NT2/D1 (cell line): ENCODE measurements around the gene FZD7.

Source experiments
- DNase-seq: peaks from one replicate; pipeline ENCODE4 v3.0.0-alpha.2; 2011; ENCODE audit warnings: low read depth, low spot score
- H3K27me3 ChIP-seq: 2 replicates; pipeline ENCODE4 v1.6.0; 2011; ENCODE audit warnings: mild to moderate bottlenecking; ENCODE audit not compliant: insufficient read length, insufficient read depth
- H3K36me3 ChIP-seq: 2 replicates; pipeline ENCODE4 v1.6.1; 2011; ENCODE audit warnings: mild to moderate bottlenecking, low read length, mixed read lengths; ENCODE audit not compliant: insufficient read depth, insufficient read length
- H3K4me1 ChIP-seq: 2 replicates; pipeline ENCODE4 v1.5.1; 2011; ENCODE audit not compliant: insufficient read depth, insufficient read length
- H3K4me3 ChIP-seq: 2 replicates; pipeline ENCODE4 v1.5.1; 2011; ENCODE audit warnings: low read depth; ENCODE audit not compliant: insufficient read length
- H3K9ac ChIP-seq: 2 replicates; pipeline ENCODE4 v1.6.0; 2011; ENCODE audit warnings: low read depth; ENCODE audit not compliant: insufficient read length
- H3K9me3 ChIP-seq: 2 replicates; pipeline ENCODE4 v1.5.1; 2011; ENCODE audit warnings: mild to moderate bottlenecking, low read length; ENCODE audit not compliant: insufficient read depth
- SUZ12 ChIP-seq: IDR thresholded peaks from 2 replicates; pipeline ENCODE4 v1.6.1; 2011; ENCODE audit not compliant: insufficient read length, insufficient read depth; ENCODE audit errors: extremely low read depth
- YY1 ChIP-seq: IDR thresholded peaks from 2 replicates; pipeline ENCODE4 v1.6.1; 2011; ENCODE audit not compliant: insufficient read length, insufficient read depth
- ZNF274 ChIP-seq: IDR thresholded peaks from 2 replicates; pipeline ENCODE4 v1.6.1; 2011; ENCODE audit warnings: mild to moderate bottlenecking, low read depth, low read length

The FZD7 gene

GRCh38 chr2:202046572-202046971, 12.9 kb downstream of the FZD7 start:
- H3K9ac ChIP-seq: no peak overlapping the region
- no peak for DNase-seq
- peaks cover 11% of the 10 kb centered on the region for H3K27me3 ChIP-seq
- no peaks in the 10 kb centered on the region for H3K9me3 ChIP-seq
- H3K4me3 ChIP-seq: no peak overlapping the region
- no peaks in the 10 kb centered on the region for H3K4me1 ChIP-seq
- TF ChIP-seq YY1: no peak
- TF ChIP-seq SUZ12: no peak
- TF ChIP-seq ZNF274: no peak
- no peaks in the 10 kb centered on the region for H3K36me3 ChIP-seq

GRCh38 chr2:202049092-202049728, 15.6 kb downstream of the FZD7 start:
- Histone ChIP-seq H3K9ac (no peak overlapping the region), H3K4me1 (no peaks in the 10 kb centered on the region), H3K36me3 (no peaks in the 10 kb centered on the region), H3K9me3 (no peaks in the 10 kb centered on the region), H3K27me3 (no peaks in the 10 kb centered on the region), H3K4me3 (no peak overlapping the region)
- no peak for DNase-seq
- no peak for TF ChIP-seq SUZ12
- TF ChIP-seq YY1: no peak
- TF ChIP-seq ZNF274: no peak

GRCh38 chr2:202049840-202050239, 16.2 kb downstream of the FZD7 start:
- TF ChIP-seq ZNF274 (no peak), YY1 (no peak), SUZ12 (no peak)
- Histone ChIP-seq H3K4me3 (no peak overlapping the region), H3K27me3 (no peaks in the 10 kb centered on the region), H3K9ac (no peak overlapping the region), H3K36me3 (no peaks in the 10 kb centered on the region), H3K9me3 (no peaks in the 10 kb centered on the region), H3K4me1 (no peaks in the 10 kb centered on the region)
- no peak for DNase-seq

GRCh38 chr2:202050652-202051051, 17.0 kb downstream of the FZD7 start:
- TF ChIP-seq ZNF274: no peak
- no peak for TF ChIP-seq SUZ12
- TF ChIP-seq YY1: no peak
- Histone ChIP-seq H3K27me3 (no peaks in the 10 kb centered on the region), H3K9ac (no peak overlapping the region), H3K4me1 (no peaks in the 10 kb centered on the region), H3K9me3 (no peaks in the 10 kb centered on the region), H3K4me3 (no peak overlapping the region), H3K36me3 (no peaks in the 10 kb centered on the region)
- DNase-seq: no peak

GRCh38 chr2:202051499-202052161, 18.0 kb downstream of the FZD7 start:
- DNase-seq: no peak
- Histone ChIP-seq H3K9ac (no peak overlapping the region), H3K27me3 (no peaks in the 10 kb centered on the region), H3K9me3 (no peaks in the 10 kb centered on the region), H3K4me1 (no peaks in the 10 kb centered on the region), H3K4me3 (no peak overlapping the region), H3K36me3 (no peaks in the 10 kb centered on the region)
- TF ChIP-seq YY1 (no peak), ZNF274 (no peak), SUZ12 (no peak)

GRCh38 chr2:202052235-202052634, 18.6 kb downstream of the FZD7 start:
- TF ChIP-seq SUZ12 (no peak), YY1 (no peak), ZNF274 (no peak)
- Histone ChIP-seq H3K36me3 (no peaks in the 10 kb centered on the region), H3K4me3 (no peak overlapping the region), H3K9me3 (no peaks in the 10 kb centered on the region), H3K9ac (no peak overlapping the region), H3K4me1 (no peaks in the 10 kb centered on the region), H3K27me3 (no peaks in the 10 kb centered on the region)
- no peak for DNase-seq

- Histone ChIP-seq H3K4me1 (no peaks in the 10 kb centered on the region), H3K4me3 (no peak overlapping the region), H3K9me3 (no peaks in the 10 kb centered on the region), H3K27me3 (no peaks in the 10 kb centered on the region), H3K9ac (no peak overlapping the region), H3K36me3 (no peaks in the 10 kb centered on the region)
- no peak for TF ChIP-seq SUZ12
- TF ChIP-seq YY1: no peak
- no peak for TF ChIP-seq ZNF274
- DNase-seq: no peak
These were observed 21.0 kb downstream of the FZD7 start for GRCh38 chr2:202054679-202055078.
